GM13977 (cell line): ENCODE data around the gene TTLL3.

Experiments
- DNase-seq: peaks from one replicate; pipeline ENCODE4 v3.0.0; 2012; ENCODE audit warnings: low spot score
- in situ Hi-C: fragments of 300-500 bp; cut with MboI; formaldehyde crosslinking; loops from one replicate; pipeline ENCODE4 v1.12.0; 2022; ENCODE audit warnings: low sequenced_read_pairs, low pct_unique_long_range_greater_than_20kb, mixed read lengths, inconsistent platforms; ENCODE audit not compliant: unreplicated experiment
- TF ChIP-seq, protein P1 (sequence below): IDR thresholded peaks from 2 replicates; pipeline ENCODE4 v1.5.1; 2012; ENCODE audit warnings: mild to moderate bottlenecking, control low read depth; ENCODE audit not compliant: insufficient read depth; ENCODE audit errors: extremely low read depth, missing control alignments

TTLL3 gene

DNA sequence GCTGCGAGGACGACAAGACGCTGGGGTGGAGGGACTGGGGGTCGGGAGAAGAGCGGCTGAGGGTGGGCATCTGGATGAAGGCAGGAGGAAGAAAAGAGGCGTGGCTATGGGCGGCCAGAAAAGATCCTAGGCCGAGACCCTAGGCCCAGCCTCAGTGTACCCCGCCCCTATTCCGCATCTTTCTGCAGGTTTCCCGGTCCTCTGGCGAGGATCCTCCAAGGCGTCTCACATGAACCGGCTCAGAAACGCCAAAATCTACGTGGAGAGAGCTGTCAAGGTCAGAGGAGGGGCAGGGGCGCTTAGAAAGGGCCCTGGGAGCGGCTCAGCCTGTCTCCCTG lies 340 bp downstream of the TTLL3 start:
- no peak for DNase-seq
- TF ChIP-seq, protein P1, sequence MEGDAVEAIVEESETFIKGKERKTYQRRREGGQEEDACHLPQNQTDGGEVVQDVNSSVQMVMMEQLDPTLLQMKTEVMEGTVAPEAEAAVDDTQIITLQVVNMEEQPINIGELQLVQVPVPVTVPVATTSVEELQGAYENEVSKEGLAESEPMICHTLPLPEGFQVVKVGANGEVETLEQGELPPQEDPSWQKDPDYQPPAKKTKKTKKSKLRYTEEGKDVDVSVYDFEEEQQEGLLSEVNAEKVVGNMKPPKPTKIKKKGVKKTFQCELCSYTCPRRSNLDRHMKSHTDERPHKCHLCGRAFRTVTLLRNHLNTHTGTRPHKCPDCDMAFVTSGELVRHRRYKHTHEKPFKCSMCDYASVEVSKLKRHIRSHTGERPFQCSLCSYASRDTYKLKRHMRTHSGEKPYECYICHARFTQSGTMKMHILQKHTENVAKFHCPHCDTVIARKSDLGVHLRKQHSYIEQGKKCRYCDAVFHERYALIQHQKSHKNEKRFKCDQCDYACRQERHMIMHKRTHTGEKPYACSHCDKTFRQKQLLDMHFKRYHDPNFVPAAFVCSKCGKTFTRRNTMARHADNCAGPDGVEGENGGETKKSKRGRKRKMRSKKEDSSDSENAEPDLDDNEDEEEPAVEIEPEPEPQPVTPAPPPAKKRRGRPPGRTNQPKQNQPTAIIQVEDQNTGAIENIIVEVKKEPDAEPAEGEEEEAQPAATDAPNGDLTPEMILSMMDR: no peak
- in situ Hi-C loops: no loop called here

DNA sequence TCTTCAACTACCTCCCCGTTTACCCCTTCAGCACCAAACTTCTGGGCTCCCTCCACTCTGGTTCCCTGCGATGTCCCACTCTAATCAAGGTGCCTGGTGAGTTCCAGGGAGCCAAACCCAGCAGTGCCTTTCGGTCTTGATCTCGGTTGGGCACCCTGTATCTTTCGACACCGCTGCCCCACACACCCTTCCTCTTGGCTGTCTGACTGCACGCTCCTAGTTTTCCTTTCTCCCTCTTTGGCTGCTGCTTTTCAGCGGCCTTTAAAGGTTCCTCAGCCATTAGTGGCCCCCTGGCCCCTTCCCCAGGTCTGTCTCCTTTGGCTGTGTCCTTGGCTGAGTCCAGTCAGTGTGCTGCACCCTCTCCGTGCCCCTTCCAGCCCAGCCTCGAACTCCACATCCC lies 784 bp downstream of the TTLL3 start:
- in situ Hi-C loops: no loop called here
- no peak for DNase-seq
- TF ChIP-seq, protein P1: no peak

DNA sequence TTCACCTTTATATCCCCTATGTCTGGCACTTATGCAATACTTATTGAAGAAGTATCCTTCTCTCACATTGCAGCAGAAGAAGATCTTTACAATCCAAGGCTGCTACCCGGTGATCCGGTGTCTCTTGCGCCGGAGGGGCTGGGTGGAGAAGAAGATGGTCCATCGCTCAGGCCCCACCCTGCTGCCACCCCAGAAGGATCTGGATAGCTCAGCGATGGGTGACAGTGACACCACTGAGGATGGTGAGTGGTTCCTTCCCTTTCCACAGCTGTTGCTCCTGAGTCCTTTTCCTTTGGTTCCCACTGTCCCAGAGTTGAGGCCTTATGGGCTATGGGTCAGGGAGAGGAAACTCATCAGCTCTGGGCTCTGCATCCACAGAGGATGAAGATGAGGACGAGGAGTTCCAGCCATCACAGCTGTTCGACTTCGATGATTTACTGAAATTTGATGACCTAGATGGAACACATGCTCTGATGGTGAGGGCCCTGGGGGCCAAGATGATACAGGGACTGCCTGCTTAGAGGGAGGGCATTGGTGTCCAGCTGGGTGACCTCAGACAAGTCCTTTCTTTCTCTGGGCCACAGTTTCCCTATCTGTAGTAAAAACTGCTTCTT lies 2.9 kb downstream of the TTLL3 start:
- TF ChIP-seq, protein P1: no peak

DNA sequence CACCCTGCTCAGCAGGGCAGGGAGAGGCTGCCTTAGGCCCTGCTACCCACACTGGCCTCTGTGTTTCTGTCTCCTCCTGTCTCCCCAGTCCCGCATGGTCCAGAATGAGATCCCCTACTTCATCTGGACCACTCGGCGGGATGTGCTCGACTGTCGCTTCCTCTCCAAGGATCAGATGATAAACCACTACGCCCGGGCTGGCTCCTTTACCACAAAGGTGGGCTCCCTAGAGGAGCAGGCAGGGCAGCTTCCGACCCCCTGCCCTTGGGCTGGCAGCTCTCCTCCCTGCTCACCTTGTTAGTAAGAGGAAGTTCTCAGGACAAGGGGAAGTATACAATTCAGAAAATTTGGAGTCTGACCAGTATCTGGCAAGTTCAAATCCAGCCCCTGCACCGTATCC lies 5.9 kb downstream of the TTLL3 start:
- no peak for DNase-seq
- in situ Hi-C loops: no loop called here

More for the DNA sequence above, 2.9 kb downstream of the TTLL3 start:
- in situ Hi-C loops: no loop called here
- DNase-seq: no peak

DNA sequence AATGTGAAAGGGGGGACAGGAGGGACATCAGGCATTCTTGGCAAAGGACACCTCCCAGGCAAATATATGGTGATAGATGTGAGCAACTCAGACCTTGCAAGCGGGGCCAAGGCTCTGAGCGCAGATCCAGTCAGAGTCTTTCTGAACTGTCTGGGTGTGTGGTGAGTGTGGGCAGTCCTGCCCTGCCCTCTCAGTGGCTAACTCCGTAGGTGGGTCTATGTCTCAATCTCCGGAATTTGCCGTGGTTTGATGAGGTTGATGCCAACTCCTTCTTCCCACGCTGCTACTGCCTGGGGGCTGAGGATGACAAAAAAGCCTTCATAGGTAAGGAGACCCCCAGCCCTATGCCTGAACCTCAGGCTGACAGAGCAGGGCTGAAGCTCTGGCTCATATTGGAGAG lies 7.4 kb downstream of the TTLL3 start:
- in situ Hi-C loops: no loop called here
- no peak for DNase-seq
- TF ChIP-seq, protein P1: no peak

More for the DNA sequence above, 5.9 kb downstream of the TTLL3 start:
- TF ChIP-seq, protein P1: no peak

DNA sequence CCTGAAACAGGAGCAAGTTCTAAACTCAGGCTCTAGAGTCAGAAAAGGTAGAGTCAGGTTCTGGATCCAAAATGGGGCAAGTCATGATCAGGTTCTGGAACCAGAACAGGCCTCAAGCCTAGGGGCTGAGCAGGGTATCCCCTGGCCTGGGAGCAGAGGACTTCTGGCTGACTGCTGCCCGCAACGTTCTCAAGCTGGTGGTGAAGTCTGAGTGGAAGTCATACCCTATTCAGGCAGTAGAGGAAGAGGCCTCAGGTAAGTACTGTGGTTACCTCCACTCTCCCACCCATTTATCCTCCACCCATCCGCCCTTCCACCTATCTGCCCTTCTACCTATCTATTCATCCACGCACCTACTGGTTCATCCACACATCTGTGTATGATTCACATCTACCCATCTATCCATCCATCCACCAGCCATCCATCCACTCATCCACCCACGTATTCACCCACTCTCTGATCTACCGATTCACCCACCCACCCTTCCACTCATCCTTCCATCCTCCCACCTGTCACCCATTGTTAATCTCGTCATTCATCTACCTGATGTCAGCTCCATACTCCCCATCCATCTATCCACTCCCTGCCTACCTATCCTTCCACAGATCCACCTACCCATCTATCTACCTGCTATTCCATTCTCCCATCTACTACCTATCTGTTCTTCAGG lies 8.7 kb downstream of the TTLL3 start:
- TF ChIP-seq, protein P1: no peak
- no peak for DNase-seq
- in situ Hi-C loops: no loop called here

DNA sequence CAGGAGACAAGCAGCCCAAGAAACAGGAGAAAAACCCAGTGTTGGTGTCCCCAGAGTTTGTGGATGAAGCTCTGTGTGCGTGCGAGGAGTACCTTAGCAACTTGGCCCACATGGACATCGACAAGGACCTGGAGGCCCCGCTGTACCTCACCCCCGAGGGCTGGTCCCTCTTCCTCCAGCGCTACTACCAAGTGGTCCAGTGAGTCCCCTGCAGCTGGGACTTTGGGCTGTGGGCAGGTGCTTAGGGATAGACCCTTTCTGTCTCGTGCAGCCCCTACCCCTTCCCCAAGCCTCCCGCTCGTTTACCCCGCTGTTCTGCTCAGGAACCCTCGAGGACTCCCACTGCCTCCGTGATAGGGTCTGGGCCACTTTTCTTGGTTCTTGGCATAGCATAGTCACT lies 10.5 kb downstream of the TTLL3 start:
- DNase-seq: no peak
- TF ChIP-seq, protein P1: no peak
- in situ Hi-C loops: no loop called here
